ENCODE data around the gene SLC5A1. TPM values are rescaled to one million over a fixed set of nuclear protein-coding genes. Genes with fewer than 3 reads are reported as not detected.
A peak's percentile ranks its signal among the peaks of the same experiment; 100 is the strongest.

Gene SLC5A1
- total and polyA plus RNA-seq, 9 of the 15 experiments (the other 6 are each of a cell fraction or from before 2014, with no cell fraction given): not detected

- TF ChIP-seq, protein P1, sequence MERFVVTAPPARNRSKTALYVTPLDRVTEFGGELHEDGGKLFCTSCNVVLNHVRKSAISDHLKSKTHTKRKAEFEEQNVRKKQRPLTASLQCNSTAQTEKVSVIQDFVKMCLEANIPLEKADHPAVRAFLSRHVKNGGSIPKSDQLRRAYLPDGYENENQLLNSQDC (CRISPR knock-in tag; IDR thresholded peaks at IDR 0.05): no peak
- TF ChIP-seq CUX1 (CRISPR knock-in tag; IDR thresholded peaks at IDR 0.05): no peak
- TF ChIP-seq CREB3L1 (IDR thresholded peaks at IDR 0.05; ENCODE audit: borderline replicate concordance, low read depth): no peak
- TF ChIP-seq YBX1 (IDR thresholded peaks at IDR 0.05): no peak
- TF ChIP-seq, protein P2, sequence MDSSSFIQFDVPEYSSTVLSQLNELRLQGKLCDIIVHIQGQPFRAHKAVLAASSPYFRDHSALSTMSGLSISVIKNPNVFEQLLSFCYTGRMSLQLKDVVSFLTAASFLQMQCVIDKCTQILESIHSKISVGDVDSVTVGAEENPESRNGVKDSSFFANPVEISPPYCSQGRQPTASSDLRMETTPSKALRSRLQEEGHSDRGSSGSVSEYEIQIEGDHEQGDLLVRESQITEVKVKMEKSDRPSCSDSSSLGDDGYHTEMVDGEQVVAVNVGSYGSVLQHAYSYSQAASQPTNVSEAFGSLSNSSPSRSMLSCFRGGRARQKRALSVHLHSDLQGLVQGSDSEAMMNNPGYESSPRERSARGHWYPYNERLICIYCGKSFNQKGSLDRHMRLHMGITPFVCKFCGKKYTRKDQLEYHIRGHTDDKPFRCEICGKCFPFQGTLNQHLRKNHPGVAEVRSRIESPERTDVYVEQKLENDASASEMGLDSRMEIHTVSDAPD (CRISPR knock-in tag; IDR thresholded peaks at IDR 0.05): no peak
- no peak for TF ChIP-seq ARID2 (IDR thresholded peaks at IDR 0.05)
- peak; percentile 70 for TF ChIP-seq MAFG (tag; conservative IDR thresholded peaks at IDR 0.05)
- TF ChIP-seq C11orf30 (IDR thresholded peaks at IDR 0.05; ENCODE audit: low read depth): peak; percentile 79
Observed at GRCh38 chr22:32020117-32020516, 22.9 kb upstream of the SLC5A1 start (continued).

Measured in K562 (cell line).